ENCODE data around the gene CAMTA2. TPM values are rescaled to one million over a fixed set of nuclear protein-coding genes. Genes with fewer than 3 reads are reported as not detected.

Gene CAMTA2
- total RNA-seq, 1 donor from 2014 or later: 0.34 TPM

DNA sequence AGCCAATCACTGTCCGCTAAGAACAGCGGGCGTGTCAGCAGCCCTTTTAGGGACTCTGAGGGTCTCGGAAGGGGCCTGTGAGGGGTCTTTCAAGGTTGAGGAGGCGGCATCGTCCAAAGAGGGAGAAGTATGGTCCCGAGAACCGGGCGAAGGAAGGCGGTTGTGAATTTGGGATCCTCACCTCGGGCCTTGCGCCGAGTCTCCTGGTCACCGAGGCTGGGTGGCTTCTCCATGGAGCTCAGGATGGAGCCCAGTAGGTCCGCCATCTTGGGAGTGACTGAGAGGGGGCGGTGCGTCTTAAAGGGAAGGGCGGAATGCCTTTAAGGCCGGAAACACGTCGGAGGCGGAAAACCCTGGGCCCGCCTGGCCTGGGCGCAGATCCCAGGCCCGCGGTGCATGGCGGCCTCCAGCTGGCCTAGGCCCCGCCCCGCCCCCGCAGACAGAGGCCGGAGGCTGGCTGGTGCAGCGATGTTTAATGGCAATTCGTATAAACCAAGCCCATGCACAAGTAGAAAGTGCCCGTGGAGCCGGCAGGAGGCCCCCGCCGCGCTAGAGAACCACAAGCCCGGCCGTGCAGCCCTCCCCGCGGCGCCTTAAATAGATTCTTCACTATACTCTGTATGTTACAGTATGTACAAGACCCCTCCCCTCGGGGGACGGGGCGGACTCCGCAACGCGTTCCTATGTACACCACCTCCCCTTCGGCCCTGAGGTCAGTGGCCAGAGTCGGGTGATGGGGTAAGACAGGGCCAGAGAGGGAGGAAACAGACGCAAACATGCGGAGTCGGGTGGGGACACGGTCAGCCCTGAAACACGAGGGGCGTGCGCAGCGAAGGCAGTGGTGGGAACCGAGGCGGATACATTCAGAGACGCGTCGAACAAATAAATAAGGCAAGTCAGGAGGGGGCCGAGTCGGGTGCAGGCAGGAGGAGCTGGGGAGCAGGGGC lies 19.7 kb downstream of the CAMTA2 start, which contains the start of gene SPAG7:
SPAG7 (minus strand) TSS at position 279 of the 947 bp plus-strand sequence; CDS start at position 266, 13 bp downstream.
- TF ChIP-seq EZH2phosphoT487 (IDR thresholded peaks at IDR 0.05): no peak
- TF ChIP-seq EZH2 (IDR thresholded peaks at IDR 0.05): no peak
- TF ChIP-seq, protein P1, sequence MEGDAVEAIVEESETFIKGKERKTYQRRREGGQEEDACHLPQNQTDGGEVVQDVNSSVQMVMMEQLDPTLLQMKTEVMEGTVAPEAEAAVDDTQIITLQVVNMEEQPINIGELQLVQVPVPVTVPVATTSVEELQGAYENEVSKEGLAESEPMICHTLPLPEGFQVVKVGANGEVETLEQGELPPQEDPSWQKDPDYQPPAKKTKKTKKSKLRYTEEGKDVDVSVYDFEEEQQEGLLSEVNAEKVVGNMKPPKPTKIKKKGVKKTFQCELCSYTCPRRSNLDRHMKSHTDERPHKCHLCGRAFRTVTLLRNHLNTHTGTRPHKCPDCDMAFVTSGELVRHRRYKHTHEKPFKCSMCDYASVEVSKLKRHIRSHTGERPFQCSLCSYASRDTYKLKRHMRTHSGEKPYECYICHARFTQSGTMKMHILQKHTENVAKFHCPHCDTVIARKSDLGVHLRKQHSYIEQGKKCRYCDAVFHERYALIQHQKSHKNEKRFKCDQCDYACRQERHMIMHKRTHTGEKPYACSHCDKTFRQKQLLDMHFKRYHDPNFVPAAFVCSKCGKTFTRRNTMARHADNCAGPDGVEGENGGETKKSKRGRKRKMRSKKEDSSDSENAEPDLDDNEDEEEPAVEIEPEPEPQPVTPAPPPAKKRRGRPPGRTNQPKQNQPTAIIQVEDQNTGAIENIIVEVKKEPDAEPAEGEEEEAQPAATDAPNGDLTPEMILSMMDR (IDR thresholded peaks at IDR 0.05): no peak
- no peak within 1 kb of the TSS for H3K27ac Mint-ChIP-seq
- Histone ChIP-seq H3K4me3 (peak within 1 kb of the TSS; percentile 65), H3K4me2 (peak within 1 kb of the TSS; percentile 95), H3K9me3 (ENCODE audit: low read depth) (no peaks in the 10 kb centered on the region), H2AFZ (replicated peaks) (peak within 1 kb of the TSS; percentile 78), H4K20me1 (ENCODE audit: low read depth) (peaks cover 32% of the 10 kb centered on the region), H3F3A (ENCODE audit: low read depth) (peaks cover 31% of the 10 kb centered on the region), H3K79me2 (ENCODE audit: low read depth) (peaks cover 38% of the 10 kb centered on the region), H3K27me3 (peaks cover 3% of the 10 kb centered on the region), H3K4me1 (peaks cover 14% of the 10 kb centered on the region), H3K9ac (peak within 1 kb of the TSS; percentile 79), H3K27ac (peak within 1 kb of the TSS; percentile 93), H3K36me3 (no peaks in the 10 kb centered on the region)
- DNase-seq (ENCODE audit: low spot score): peak; percentile 97
- peaks cover 7% of the 10 kb centered on the region for H3K9me3 Mint-ChIP-seq
- H3K4me3 Mint-ChIP-seq: no peak within 1 kb of the TSS
- peaks cover 22% of the 10 kb centered on the region for H3K36me3 Mint-ChIP-seq
- H3K27me3 Mint-ChIP-seq (ENCODE audit: insufficient read depth, low read depth): peaks cover 8% of the 10 kb centered on the region
- peaks cover 32% of the 10 kb centered on the region for H3K4me1 Mint-ChIP-seq

DNA sequence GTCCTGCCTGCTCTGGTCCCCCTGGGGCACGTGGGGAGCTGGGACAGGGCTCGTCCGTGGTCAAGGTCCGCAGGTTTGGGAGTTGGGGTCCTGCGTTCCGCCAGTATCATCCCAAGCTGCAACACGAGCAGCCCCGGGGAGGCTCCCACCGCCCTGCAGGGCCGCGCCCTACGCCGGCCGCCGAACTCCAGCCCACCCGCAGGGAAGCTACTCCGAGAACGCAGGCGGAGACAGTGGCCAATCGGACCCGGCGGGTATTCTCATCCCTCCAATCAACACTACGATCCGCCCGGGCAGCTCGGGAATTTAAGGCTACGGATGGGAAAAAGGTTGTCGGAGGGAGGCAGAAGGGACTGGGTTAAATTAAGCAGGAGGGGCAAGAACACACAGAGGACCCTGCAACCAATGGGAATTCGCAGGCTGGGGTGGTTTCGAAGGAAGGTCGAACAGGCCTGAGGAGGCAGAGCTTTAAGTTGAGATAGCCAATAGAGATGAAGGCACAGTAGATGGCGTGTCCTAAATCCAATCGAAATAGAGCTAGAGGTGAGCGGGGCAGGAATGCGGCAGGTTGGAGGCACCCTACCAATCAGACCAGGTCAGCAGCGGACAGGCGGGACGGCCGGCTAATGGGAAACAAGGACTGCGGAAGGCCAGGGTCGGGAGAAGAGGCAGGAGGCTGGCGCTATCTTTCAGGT lies 20.5 kb downstream of the CAMTA2 start:
- Histone ChIP-seq H3K79me2 (ENCODE audit: low read depth) (peaks cover 38% of the 10 kb centered on the region), H3K36me3 (no peaks in the 10 kb centered on the region), H3F3A (ENCODE audit: low read depth) (peaks cover 26% of the 10 kb centered on the region), H4K20me1 (ENCODE audit: low read depth) (peaks cover 24% of the 10 kb centered on the region), H3K9me3 (ENCODE audit: low read depth) (no peaks in the 10 kb centered on the region), H3K27ac (peak overlapping the region; percentile 93), H3K27me3 (no peaks in the 10 kb centered on the region), H3K4me1 (peaks cover 14% of the 10 kb centered on the region), H3K4me3 (peak overlapping the region; percentile 65), H3K4me2 (peak overlapping the region; percentile 77), H2AFZ (replicated peaks) (no peak overlapping the region), H3K9ac (peak overlapping the region; percentile 22)
- Mint-ChIP-seq H3K9me3 (peaks cover 7% of the 10 kb centered on the region), H3K4me1 (peaks cover 31% of the 10 kb centered on the region), H3K36me3 (peaks cover 20% of the 10 kb centered on the region), H3K27me3 (ENCODE audit: insufficient read depth, low read depth) (peaks cover 8% of the 10 kb centered on the region), H3K4me3 (no peak overlapping the region), H3K27ac (no peak overlapping the region)
- TF ChIP-seq EZH2 (IDR thresholded peaks at IDR 0.05): no peak
- no peak for TF ChIP-seq EZH2phosphoT487 (IDR thresholded peaks at IDR 0.05)
- TF ChIP-seq, protein P1 (IDR thresholded peaks at IDR 0.05): no peak
- peak; percentile 99 for DNase-seq (ENCODE audit: low spot score)

DNA sequence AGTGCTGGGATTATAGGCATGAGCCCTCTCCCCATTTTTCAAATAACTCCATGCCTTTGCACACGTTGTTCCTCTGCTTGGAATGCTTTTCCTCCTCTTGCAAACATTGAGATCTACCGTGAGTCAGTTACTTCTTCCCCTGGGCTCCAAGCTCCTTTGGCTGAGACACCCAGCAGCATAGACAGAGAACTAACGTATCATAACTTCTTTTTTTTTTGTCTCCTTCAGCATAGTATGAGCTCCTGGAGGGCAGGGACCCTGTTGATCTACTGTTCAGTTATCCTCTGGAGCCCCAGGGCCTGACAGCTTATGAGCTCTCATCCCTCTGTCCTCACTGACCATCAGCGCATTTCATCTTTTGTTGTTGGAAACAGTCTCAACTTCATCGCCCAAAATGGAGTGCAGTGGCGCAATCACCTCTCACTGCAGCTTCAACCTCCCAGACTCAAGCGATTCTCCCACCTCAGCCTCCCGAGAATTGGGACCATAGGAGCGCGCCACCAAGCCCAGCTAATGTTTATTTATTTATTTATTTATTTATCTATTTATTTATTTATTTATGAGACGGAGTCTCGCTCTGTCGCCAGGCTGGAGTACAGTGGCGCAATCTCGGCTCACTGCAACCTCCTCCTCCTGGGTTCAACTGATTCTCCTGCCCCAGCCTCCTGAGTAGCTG lies 22.0 kb downstream of the CAMTA2 start:
- peaks cover 20% of the 10 kb centered on the region for H3K36me3 Mint-ChIP-seq
- DNase-seq (ENCODE audit: low spot score): no peak
- peaks cover 7% of the 10 kb centered on the region for H3K9me3 Mint-ChIP-seq
- Histone ChIP-seq H3K36me3 (no peaks in the 10 kb centered on the region), H3K27me3 (no peaks in the 10 kb centered on the region), H3K4me3 (no peak overlapping the region), H3K27ac (no peak overlapping the region), H3K9ac (no peak overlapping the region), H2AFZ (replicated peaks) (no peak overlapping the region), H3F3A (ENCODE audit: low read depth) (peaks cover 32% of the 10 kb centered on the region), H3K4me2 (no peak overlapping the region), H4K20me1 (ENCODE audit: low read depth) (peaks cover 17% of the 10 kb centered on the region), H3K79me2 (ENCODE audit: low read depth) (peaks cover 38% of the 10 kb centered on the region), H3K4me1 (peaks cover 19% of the 10 kb centered on the region), H3K9me3 (ENCODE audit: low read depth) (no peaks in the 10 kb centered on the region)
- H3K27me3 Mint-ChIP-seq (ENCODE audit: insufficient read depth, low read depth): peaks cover 8% of the 10 kb centered on the region
- peaks cover 29% of the 10 kb centered on the region for H3K4me1 Mint-ChIP-seq
- H3K27ac Mint-ChIP-seq: no peak overlapping the region
- H3K4me3 Mint-ChIP-seq: peak overlapping the region; percentile 65
- TF ChIP-seq EZH2phosphoT487 (IDR thresholded peaks at IDR 0.05) (no peak), EZH2 (IDR thresholded peaks at IDR 0.05) (no peak)
- TF ChIP-seq, protein P1 (IDR thresholded peaks at IDR 0.05): no peak

All from neural progenitor cell (in vitro differentiated cells).